Caco-2 (cell line): Measurements from ENCODE around the gene NGDN. TPM values are rescaled to one million over a fixed set of nuclear protein-coding genes. Genes with fewer than 3 reads are reported as not detected.

ENCODE experiments used
- BruUV-seq: library from RNA; stranded (reverse); fragments of 400-500 nt; replicated peaks from 2 replicates; lab custom pipeline; 2021; lab: Mats Ljungman, UMichigan
- CTCF ChIA-PET: fragments of 300-600 bp; sonication (Branson Sonifier 250); formaldehyde crosslinking; loops from one replicate; lab custom pipeline; 2022; ENCODE audit warnings: antibody characterized with exemption; lab: Charles Lee
- POLR2A ChIA-PET: fragments of 300-600 bp; sonication (Branson Sonifier 250); formaldehyde crosslinking; loops from one replicate; lab custom pipeline; 2022; ENCODE audit warnings: antibody characterized with exemption; lab: Charles Lee
- DNase-seq, 2 experiments: peaks; one replicate each; pipeline versions ENCODE4 v3.0.0 to v3.0.0-alpha.2; 2020 to 2022
- H3K27me3 ChIP-seq: replicated peaks from 2 replicates; pipeline ENCODE4 v1.6.0; 2011; ENCODE audit warnings: low read length; ENCODE audit not compliant: control insufficient read depth, insufficient read depth
- H3K36me3 ChIP-seq: 2 replicates; pipeline ENCODE4 v1.5.1; 2011; ENCODE audit warnings: low read length; ENCODE audit not compliant: control insufficient read depth, insufficient read depth
- H3K4me1 ChIP-seq: fragments of 250-450 bp; sonication (Bioruptor Pico); 2 replicates; pipeline ENCODE4 v1.5.1; 2020; ENCODE audit warnings: mild to moderate bottlenecking
- H3K4me3 ChIP-seq: 2 replicates; pipeline ENCODE4 v1.5.1; 2011; ENCODE audit warnings: low read depth, mild to moderate bottlenecking, control low read depth, low read length
- H3K9me3 ChIP-seq: fragments of 250-450 bp; sonication (Bioruptor Pico); 2 replicates; pipeline ENCODE4 v1.5.1; 2020; ENCODE audit warnings: mild to moderate bottlenecking, moderate library complexity
- H3K27ac Mint-ChIP-seq: one replicate; pipeline ENCODE4 v1.8.0; 2022; ENCODE audit warnings: mixed read lengths; ENCODE audit not compliant: unreplicated experiment
- H3K27me3 Mint-ChIP-seq: one replicate; pipeline ENCODE4 v1.8.0; 2022; ENCODE audit warnings: mixed read lengths; ENCODE audit not compliant: insufficient read depth, unreplicated experiment
- H3K36me3 Mint-ChIP-seq: one replicate; pipeline ENCODE4 v1.8.0; 2022; ENCODE audit warnings: mild to moderate bottlenecking, mixed read lengths; ENCODE audit not compliant: insufficient read depth, unreplicated experiment
- H3K4me1 Mint-ChIP-seq: one replicate; pipeline ENCODE4 v1.8.0; 2022; ENCODE audit warnings: low read depth, mixed read lengths; ENCODE audit not compliant: unreplicated experiment
- H3K4me3 Mint-ChIP-seq: one replicate; pipeline ENCODE4 v1.8.0; 2022; ENCODE audit warnings: mild to moderate bottlenecking, moderate library complexity, mixed read lengths; ENCODE audit not compliant: unreplicated experiment
- H3K9me3 Mint-ChIP-seq: one replicate; pipeline ENCODE4 v1.8.0; 2022; ENCODE audit warnings: mixed read lengths; ENCODE audit not compliant: unreplicated experiment
- CTCF ChIP-seq, 2 experiments: fragments of 200-600 bp in 1 of 2; IDR thresholded peaks; 1 replicate in 1 of 2; 2 replicates in 1 of 2; pipeline versions ENCODE4 v1.5.1 to v1.8.0; 2011 to 2022; ENCODE audit warnings: antibody characterized with exemption in 1 of 2, control low read depth in 1 of 2, inconsistent platforms in 1 of 2, low read depth in 1 of 2, low read length in 1 of 2, mild to moderate bottlenecking in 1 of 2, moderate library complexity in 1 of 2; ENCODE audit not compliant: insufficient read depth in 1 of 2, severe bottlenecking in 1 of 2, unreplicated experiment in 1 of 2
- intact Hi-C: fragments of 100-400 bp; cut with micrococcal nuclease; formaldehyde crosslinking; loops from one replicate; pipeline ENCODE4 v1.10.0; 2022; ENCODE audit not compliant: unreplicated experiment
- total RNA-seq: library from RNA; stranded (reverse); gene quantifications from 2 replicates; pipeline ENCODE4 v1.2.3, GENCODE V29; 2022

NGDN gene
- total RNA-seq, 1 experiment from 2014 or later = 55.0 TPM

- CTCF ChIA-PET = no interaction called here
- H3K9me3 ChIP-seq = no peaks in the 10 kb centered on the region
- TF ChIP-seq CTCF (IDR thresholded peaks at IDR 0.05; ENCODE audit: insufficient read depth in 1 of 2, low read depth in 1 of 2, low read length in 1 of 2, severe bottlenecking in 1 of 2, unreplicated experiment in 1 of 2) = no peak
- no peaks in the 10 kb centered on the region for H3K4me1 ChIP-seq
- H3K27me3 ChIP-seq = no peaks in the 10 kb centered on the region
- H3K4me3 Mint-ChIP-seq = no peak overlapping the region
- H3K27me3 Mint-ChIP-seq = no peaks in the 10 kb centered on the region
- H3K4me3 ChIP-seq = no peak overlapping the region
- H3K9me3 Mint-ChIP-seq = no peaks in the 10 kb centered on the region
- intact Hi-C loops = no loop called here
- H3K4me1 Mint-ChIP-seq = no peaks in the 10 kb centered on the region
- no peaks in the 10 kb centered on the region for H3K36me3 Mint-ChIP-seq
- H3K36me3 ChIP-seq = no peaks in the 10 kb centered on the region
- no peak for DNase-seq
- H3K27ac Mint-ChIP-seq = no peak overlapping the region
- POLR2A ChIA-PET = no interaction called here
- no TSS peak for BruUV-seq
Measured at GRCh38 chr14:23521785-23522640, 52.5 kb downstream of the NGDN start.

DNA sequence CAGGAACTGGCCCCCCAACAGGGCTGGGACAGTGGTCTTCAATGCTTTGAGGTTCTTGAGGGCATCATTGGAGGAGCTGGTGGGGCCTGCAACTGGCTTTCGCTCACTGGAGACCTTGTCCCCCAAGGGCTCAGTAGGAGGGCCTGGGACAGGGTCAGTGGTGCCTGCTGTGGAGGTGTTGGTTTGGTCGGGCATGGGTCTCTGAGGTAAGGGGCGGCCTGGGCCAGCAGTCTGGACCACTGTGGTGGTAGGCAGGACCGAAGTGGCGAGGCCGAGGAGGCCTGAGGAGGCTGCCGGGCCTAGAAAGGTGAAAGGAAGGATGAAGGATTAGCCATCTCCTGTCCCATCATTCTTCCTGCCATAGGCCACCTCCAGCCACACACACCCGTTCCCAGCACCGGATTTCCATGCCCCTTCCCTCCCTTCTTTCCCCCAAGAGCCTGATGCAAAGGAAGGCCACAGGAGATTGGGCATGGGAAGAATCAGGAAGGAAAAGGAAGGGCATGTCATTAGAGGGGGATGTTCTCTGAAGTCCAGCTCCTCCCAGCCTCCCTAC is 53.2 kb downstream of the NGDN start:
- H3K4me3 Mint-ChIP-seq = no peak overlapping the region
- no peaks in the 10 kb centered on the region for H3K27me3 Mint-ChIP-seq
- ChIA-PET CTCF (no interaction called here), POLR2A (no interaction called here)
- H3K4me1 Mint-ChIP-seq = no peaks in the 10 kb centered on the region
- H3K4me1 ChIP-seq = no peaks in the 10 kb centered on the region
- no TSS peak for BruUV-seq
- H3K9me3 ChIP-seq = no peaks in the 10 kb centered on the region
- H3K36me3 ChIP-seq = no peaks in the 10 kb centered on the region
- TF ChIP-seq CTCF (IDR thresholded peaks at IDR 0.05; ENCODE audit: insufficient read depth in 1 of 2, low read depth in 1 of 2, low read length in 1 of 2, severe bottlenecking in 1 of 2, unreplicated experiment in 1 of 2) = no peak
- H3K4me3 ChIP-seq = no peak overlapping the region
- no peaks in the 10 kb centered on the region for H3K27me3 ChIP-seq
- H3K27ac Mint-ChIP-seq = no peak overlapping the region
- intact Hi-C loops = no loop called here
- DNase-seq = no peak
- H3K36me3 Mint-ChIP-seq = no peaks in the 10 kb centered on the region
- no peaks in the 10 kb centered on the region for H3K9me3 Mint-ChIP-seq

DNA sequence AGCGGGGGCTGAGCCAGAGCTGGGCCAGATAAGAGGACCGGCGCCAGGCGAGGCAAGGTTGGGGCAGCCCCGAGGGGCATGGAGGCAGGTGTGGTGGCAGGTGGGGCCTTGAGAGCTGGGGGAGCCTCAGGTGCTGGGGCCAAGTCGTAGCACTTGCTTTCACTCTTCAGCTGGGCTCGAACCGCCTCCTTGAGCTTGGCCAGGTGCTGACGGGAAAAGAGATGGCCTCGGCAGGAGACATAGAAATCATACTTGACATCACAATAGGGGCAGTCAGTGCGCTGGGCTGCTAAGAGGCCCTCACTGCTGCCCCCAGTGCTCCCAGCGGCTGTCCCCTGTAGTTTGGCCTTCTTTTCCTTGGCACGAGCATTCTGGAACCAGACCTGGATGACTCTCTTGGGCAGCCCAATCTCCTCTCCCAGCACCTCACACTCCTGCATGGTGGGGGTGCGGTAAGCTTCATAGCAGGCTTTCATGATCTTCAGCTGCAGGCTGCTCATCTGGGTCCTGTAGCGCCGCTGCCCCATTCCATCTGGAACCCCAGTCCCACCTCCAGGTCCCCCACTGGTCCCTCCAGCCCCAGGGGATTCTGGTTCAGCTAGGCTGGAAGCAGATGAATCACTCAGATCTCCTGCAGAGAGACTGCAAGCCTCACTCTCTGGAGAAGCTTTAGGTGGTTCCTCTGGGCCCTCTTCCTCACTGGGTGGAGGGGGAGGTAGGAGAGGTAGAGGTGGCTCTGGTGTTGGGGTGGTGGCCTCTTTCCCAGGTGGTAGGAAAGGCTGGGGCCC is 53.9 kb downstream of the NGDN start:
- Histone ChIP-seq H3K4me3 (no peak overlapping the region), H3K4me1 (no peaks in the 10 kb centered on the region), H3K9me3 (no peaks in the 10 kb centered on the region), H3K27me3 (no peaks in the 10 kb centered on the region), H3K36me3 (no peaks in the 10 kb centered on the region)
- BruUV-seq = no TSS peak
- no peaks in the 10 kb centered on the region for H3K27me3 Mint-ChIP-seq
- no peaks in the 10 kb centered on the region for H3K36me3 Mint-ChIP-seq
- no peak for TF ChIP-seq CTCF (IDR thresholded peaks at IDR 0.05; ENCODE audit: insufficient read depth in 1 of 2, low read depth in 1 of 2, low read length in 1 of 2, severe bottlenecking in 1 of 2, unreplicated experiment in 1 of 2)
- intact Hi-C loops = no loop called here
- no peak for DNase-seq
- POLR2A ChIA-PET = no interaction called here
- H3K4me1 Mint-ChIP-seq = no peaks in the 10 kb centered on the region
- H3K9me3 Mint-ChIP-seq = no peaks in the 10 kb centered on the region
- CTCF ChIA-PET = no interaction called here
- H3K27ac Mint-ChIP-seq = no peak overlapping the region
- H3K4me3 Mint-ChIP-seq = no peak overlapping the region
